ENCODE measurements around the gene MRPL14. TPM values are rescaled to one million over a fixed set of nuclear protein-coding genes. Genes with fewer than 3 reads are reported as not detected.
A peak's percentile ranks its signal among the peaks of the same experiment; 100 is the strongest.

The MRPL14 gene
- total RNA-seq, 1 experiment from 2014 or later, result 69.6 TPM

DNA sequence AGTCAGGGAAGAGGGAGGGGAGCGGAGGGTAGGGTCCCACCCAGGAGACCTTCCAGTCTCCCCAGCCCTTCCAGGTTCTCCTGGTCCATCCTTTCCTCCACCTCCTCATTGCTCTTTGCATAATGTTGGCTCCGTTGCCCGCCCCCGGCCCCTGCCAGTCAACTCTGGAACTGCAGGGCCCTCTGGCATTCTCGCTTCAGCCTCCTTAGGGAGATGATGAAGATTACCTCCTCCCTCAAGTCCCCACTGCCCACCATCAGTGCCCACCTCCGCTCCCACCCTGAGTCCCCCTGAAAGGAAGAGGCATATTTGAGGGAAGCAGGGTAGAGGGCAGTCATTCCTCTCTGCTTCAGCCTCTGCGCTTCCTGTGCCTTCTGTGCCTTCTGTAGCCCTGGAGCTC is 8.6 kb upstream of the MRPL14 start:
- H3K9me2 ChIP-seq (ENCODE audit: insufficient read depth), result no peaks in the 10 kb centered on the region
- H3K27ac ChIP-seq (ENCODE audit: low read depth, low read length), result no peak overlapping the region
- CTCF ChIA-PET, result no interaction called here
- POLR2A ChIA-PET, result no interaction called here
- no peak overlapping the region for H3K9ac ChIP-seq (ENCODE audit: low read length)
- no peak overlapping the region for H3K4me3 ChIP-seq (replicated peaks in 1 of 2; ENCODE audit: low read depth in 1 of 2, low read length in 2 of 2)
- H4K20me1 ChIP-seq (ENCODE audit: insufficient read depth), result no peaks in the 10 kb centered on the region
- H3K9me3 ChIP-seq (ENCODE audit: control insufficient read depth in 1 of 2, insufficient read depth in 1 of 2, low read depth in 1 of 2, low read length in 2 of 2), result no peaks in the 10 kb centered on the region
- no TSS peak for BruUV-seq (replicated peaks)
- H3K4me1 ChIP-seq (ENCODE audit: control insufficient read depth in 1 of 2, insufficient read depth in 2 of 2, low read length in 2 of 2), result peaks cover 8 to 17% of the 10 kb centered on the region in 2 experiments; a peak in 3 of 4 replicates
- H3K4me2 ChIP-seq (ENCODE audit: low read length), result no peak overlapping the region
- no peak for TF ChIP-seq SRF (IDR thresholded peaks at IDR 0.05; ENCODE audit: low read depth)
- TF ChIP-seq, protein P1, sequence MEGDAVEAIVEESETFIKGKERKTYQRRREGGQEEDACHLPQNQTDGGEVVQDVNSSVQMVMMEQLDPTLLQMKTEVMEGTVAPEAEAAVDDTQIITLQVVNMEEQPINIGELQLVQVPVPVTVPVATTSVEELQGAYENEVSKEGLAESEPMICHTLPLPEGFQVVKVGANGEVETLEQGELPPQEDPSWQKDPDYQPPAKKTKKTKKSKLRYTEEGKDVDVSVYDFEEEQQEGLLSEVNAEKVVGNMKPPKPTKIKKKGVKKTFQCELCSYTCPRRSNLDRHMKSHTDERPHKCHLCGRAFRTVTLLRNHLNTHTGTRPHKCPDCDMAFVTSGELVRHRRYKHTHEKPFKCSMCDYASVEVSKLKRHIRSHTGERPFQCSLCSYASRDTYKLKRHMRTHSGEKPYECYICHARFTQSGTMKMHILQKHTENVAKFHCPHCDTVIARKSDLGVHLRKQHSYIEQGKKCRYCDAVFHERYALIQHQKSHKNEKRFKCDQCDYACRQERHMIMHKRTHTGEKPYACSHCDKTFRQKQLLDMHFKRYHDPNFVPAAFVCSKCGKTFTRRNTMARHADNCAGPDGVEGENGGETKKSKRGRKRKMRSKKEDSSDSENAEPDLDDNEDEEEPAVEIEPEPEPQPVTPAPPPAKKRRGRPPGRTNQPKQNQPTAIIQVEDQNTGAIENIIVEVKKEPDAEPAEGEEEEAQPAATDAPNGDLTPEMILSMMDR (IDR thresholded peaks at IDR 0.05 in 2 of 3, conservative IDR thresholded peaks at IDR 0.05 in 1 of 3; ENCODE audit: borderline replicate concordance in 1 of 3, insufficient read depth in 1 of 3, low read depth in 2 of 3, low read length in 2 of 3), result peak in 1 of 3 experiments; percentile 20; a peak in 1 of 6 replicates
- TF ChIP-seq, protein P2, sequence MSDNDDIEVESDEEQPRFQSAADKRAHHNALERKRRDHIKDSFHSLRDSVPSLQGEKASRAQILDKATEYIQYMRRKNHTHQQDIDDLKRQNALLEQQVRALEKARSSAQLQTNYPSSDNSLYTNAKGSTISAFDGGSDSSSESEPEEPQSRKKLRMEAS (IDR thresholded peaks at IDR 0.05), result no peak
- peaks cover 7% of the 10 kb centered on the region for H3K79me2 ChIP-seq (ENCODE audit: insufficient read depth, low read length)
- H3K27me3 ChIP-seq (ENCODE audit: insufficient read depth, low read length), result no peaks in the 10 kb centered on the region
- H2AFZ ChIP-seq (ENCODE audit: low read depth, low read length, poor library complexity, severe bottlenecking), result no peak overlapping the region
- peaks cover 0 to 17% of the 10 kb centered on the region in 2 experiments; a peak in 3 of 4 replicates for H3K36me3 ChIP-seq (ENCODE audit: control insufficient read depth in 1 of 2, insufficient read depth in 2 of 2, low read length in 2 of 2)
- no peak for DNase-seq (ENCODE audit: low read depth, low spot score)
- intact Hi-C loops (cut with micrococcal nuclease), result no loop called here
- no peak for ATAC-seq
- RAD21 ChIA-PET (ENCODE audit: low non-redundant PET in 1 of 2, low total read pairs in 2 of 2, uncharacterized antibody in 2 of 2, unreplicated experiment in 2 of 2), result no interaction called here

DNA sequence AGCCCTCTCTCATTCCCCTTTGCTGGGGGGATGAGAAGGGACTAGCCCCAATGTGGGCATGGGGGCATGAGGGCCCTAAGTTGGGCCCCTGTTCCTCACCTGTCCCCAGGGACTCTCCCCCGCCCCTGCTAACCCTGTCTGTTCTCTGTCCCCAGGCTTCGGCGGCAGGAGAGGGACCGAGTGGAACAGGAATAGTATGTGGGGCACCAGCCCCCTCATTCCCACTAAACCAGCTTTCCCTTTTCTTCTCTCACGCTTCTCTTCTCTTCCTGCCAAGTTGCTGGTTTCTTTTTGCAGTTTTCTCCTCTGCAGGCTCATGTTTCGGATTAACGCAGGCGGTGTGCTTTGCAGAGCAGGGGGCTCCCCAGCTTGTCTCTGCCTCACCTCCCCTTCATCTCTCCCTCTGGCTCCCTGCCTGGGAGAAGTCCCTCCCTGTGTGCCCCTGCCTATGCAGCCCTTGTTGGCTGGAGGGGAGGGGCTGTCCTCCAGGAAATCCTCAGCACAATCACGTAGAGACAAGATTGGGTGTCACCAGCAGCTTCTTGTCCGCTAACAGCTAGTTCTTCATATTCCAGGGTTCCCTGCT is 8.0 kb upstream of the MRPL14 start:
- ChIA-PET POLR2A (no interaction called here), CTCF (no interaction called here)

More for the DNA sequence above, 8.0 kb upstream of the MRPL14 start:
- Histone ChIP-seq H3K4me3 (replicated peaks in 1 of 2; ENCODE audit: low read depth in 1 of 2, low read length in 2 of 2) (no peak overlapping the region), H3K36me3 (ENCODE audit: control insufficient read depth in 1 of 2, insufficient read depth in 2 of 2, low read length in 2 of 2) (peaks cover 0 to 12% of the 10 kb centered on the region in 2 experiments; a peak in 3 of 4 replicates), H4K20me1 (ENCODE audit: insufficient read depth) (no peaks in the 10 kb centered on the region), H3K79me2 (ENCODE audit: insufficient read depth, low read length) (peaks cover 7% of the 10 kb centered on the region), H3K4me2 (ENCODE audit: low read length) (no peak overlapping the region), H3K4me1 (ENCODE audit: control insufficient read depth in 1 of 2, insufficient read depth in 2 of 2, low read length in 2 of 2) (peaks cover 8 to 17% of the 10 kb centered on the region in 2 experiments; a peak in 3 of 4 replicates), H3K9me2 (ENCODE audit: insufficient read depth) (no peaks in the 10 kb centered on the region), H3K9me3 (ENCODE audit: control insufficient read depth in 1 of 2, insufficient read depth in 1 of 2, low read depth in 1 of 2, low read length in 2 of 2) (no peaks in the 10 kb centered on the region), H3K27me3 (ENCODE audit: insufficient read depth, low read length) (no peaks in the 10 kb centered on the region), H2AFZ (ENCODE audit: low read depth, low read length, poor library complexity, severe bottlenecking) (no peak overlapping the region), H3K9ac (ENCODE audit: low read length) (no peak overlapping the region), H3K27ac (ENCODE audit: low read depth, low read length) (no peak overlapping the region)
- TF ChIP-seq POLR2A (IDR thresholded peaks at IDR 0.05; ENCODE audit: borderline replicate concordance, extremely low read depth, insufficient read depth, insufficient read length), result no peak
- no peak for TF ChIP-seq POLR2AphosphoS5 (IDR thresholded peaks at IDR 0.05; ENCODE audit: low read depth, low read length)
- TF ChIP-seq JUND (IDR thresholded peaks at IDR 0.05), result no peak
- no peak for TF ChIP-seq ELF1 (IDR thresholded peaks at IDR 0.05; ENCODE audit: borderline replicate concordance, low read depth)
- no peak for TF ChIP-seq FOSL1 (IDR thresholded peaks at IDR 0.05; ENCODE audit: low read depth)
- TF ChIP-seq, protein P3, sequence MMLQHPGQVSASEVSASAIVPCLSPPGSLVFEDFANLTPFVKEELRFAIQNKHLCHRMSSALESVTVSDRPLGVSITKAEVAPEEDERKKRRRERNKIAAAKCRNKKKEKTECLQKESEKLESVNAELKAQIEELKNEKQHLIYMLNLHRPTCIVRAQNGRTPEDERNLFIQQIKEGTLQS (IDR thresholded peaks at IDR 0.05), result no peak
- no TSS peak for BruUV-seq (replicated peaks)
- ATAC-seq (no peak), DNase-seq (ENCODE audit: low read depth, low spot score) (no peak)
- RAD21 ChIA-PET (ENCODE audit: low non-redundant PET in 1 of 2, low total read pairs in 2 of 2, uncharacterized antibody in 2 of 2, unreplicated experiment in 2 of 2), result no interaction called here
- intact Hi-C loops (cut with micrococcal nuclease), result no loop called here

Measured in HCT116 (cell line).